Stomach (tissue), 4 donors: Measurements from ENCODE around the gene DOK6.

Experiments used
- CTCF ChIP-seq, 7 experiments: fragments of 450-650 bp in 4 of 7; fragments of 200-600 bp in 3 of 7; sonication (generic) in 3 of 7; IDR thresholded peaks; one replicate each; pipeline ENCODE4 v1.5.1; 2016 to 2019; ENCODE audit warnings: antibody characterized with exemption in 7 of 7, control low read depth in 2 of 7, mild to moderate bottlenecking in 1 of 7
- POLR2A ChIP-seq, 4 donors: fragments of 450-650 bp; IDR thresholded peaks; one replicate each; pipeline ENCODE4 v1.6.1; 2016; ENCODE audit warnings: antibody characterized with exemption in 4 of 4, control low read depth in 2 of 4, mild to moderate bottlenecking in 1 of 4, moderate library complexity in 1 of 4

- TF ChIP-seq CTCF (IDR thresholded peaks at IDR 0.05) (no peak), POLR2A (IDR thresholded peaks at IDR 0.05) (no peak)
Observed at GRCh38 chr18:69655816-69656215, 255.1 kb downstream of the DOK6 start.
